WTC11 (cell line): ENCODE data around the gene SUSD1.

Source experiments
- ATF1 ChIP-seq: sonication (generic); formaldehyde crosslinking; IDR thresholded peaks from 2 replicates; pipeline ENCODE4 v1.8.1; 2023; ENCODE audit warnings: mild to moderate bottlenecking, moderate library complexity, missing genetic modification reagents
- FOXK1 ChIP-seq: sonication (generic); formaldehyde crosslinking; IDR thresholded peaks from 2 replicates; pipeline ENCODE4 v1.8.0; 2022; ENCODE audit warnings: mild to moderate bottlenecking, moderate library complexity, missing genetic modification reagents
- TP53 ChIP-seq: sonication (generic); formaldehyde crosslinking; IDR thresholded peaks from 2 replicates; pipeline ENCODE4 v1.8.1; 2023; ENCODE audit warnings: mild to moderate bottlenecking, missing genetic modification reagents
- ZNF317 ChIP-seq: sonication (generic); formaldehyde crosslinking; IDR thresholded peaks from 2 replicates; pipeline ENCODE4 v1.8.1; 2023; ENCODE audit warnings: low read depth, mild to moderate bottlenecking, moderate library complexity, missing genetic modification reagents, borderline replicate concordance
- TF ChIP-seq, protein P1 (sequence below): fragments of 200-600 bp; IDR thresholded peaks from 2 replicates; pipeline ENCODE4 v1.8.0; 2022; ENCODE audit warnings: antibody characterized with exemption
- TF ChIP-seq, protein P2 (sequence below): sonication (generic); formaldehyde crosslinking; conservative IDR thresholded peaks from 2 replicates; pipeline ENCODE4 v1.8.1; 2022; ENCODE audit warnings: mild to moderate bottlenecking, missing genetic modification reagents
- TF ChIP-seq, protein P3 (sequence below): sonication (generic); formaldehyde crosslinking; IDR thresholded peaks from 2 replicates; pipeline ENCODE4 v1.8.0; 2022; ENCODE audit warnings: mild to moderate bottlenecking, missing genetic modification reagents
- TF ChIP-seq, protein P4 (sequence below): sonication (generic); formaldehyde crosslinking; IDR thresholded peaks from 2 replicates; pipeline ENCODE4 v1.8.0; 2022; ENCODE audit warnings: mild to moderate bottlenecking, missing genetic modification reagents
- TF ChIP-seq, protein P5 (sequence below): sonication (generic); formaldehyde crosslinking; IDR thresholded peaks from 2 replicates; pipeline ENCODE4 v1.8.1; 2022; ENCODE audit warnings: mild to moderate bottlenecking, moderate library complexity, missing genetic modification reagents

DNA sequence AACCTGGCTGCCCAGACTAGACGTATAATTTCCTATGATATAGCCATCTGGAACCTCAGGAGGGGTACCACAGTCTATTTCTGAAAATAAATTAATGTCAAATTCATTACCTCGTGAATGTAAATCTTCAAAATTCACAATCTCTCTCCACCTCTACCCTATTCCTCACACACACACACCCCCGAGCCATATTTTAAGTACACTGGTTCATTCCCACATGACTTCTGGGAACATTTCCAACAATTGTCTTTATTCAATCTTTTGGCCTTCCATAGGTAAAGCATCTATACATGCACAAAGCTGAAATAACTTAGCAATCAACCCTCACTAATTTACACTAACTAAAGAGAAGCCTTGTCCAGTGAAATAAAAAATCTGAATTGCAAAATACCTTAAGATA is 32.7 kb downstream of the SUSD1 start:
- TF ChIP-seq ATF1 (CRISPR knock-in tag) (no peak), ZNF317 (no peak), TP53 (CRISPR knock-in tag) (no peak), FOXK1 (CRISPR knock-in tag) (no peak)
- TF ChIP-seq, protein P1, sequence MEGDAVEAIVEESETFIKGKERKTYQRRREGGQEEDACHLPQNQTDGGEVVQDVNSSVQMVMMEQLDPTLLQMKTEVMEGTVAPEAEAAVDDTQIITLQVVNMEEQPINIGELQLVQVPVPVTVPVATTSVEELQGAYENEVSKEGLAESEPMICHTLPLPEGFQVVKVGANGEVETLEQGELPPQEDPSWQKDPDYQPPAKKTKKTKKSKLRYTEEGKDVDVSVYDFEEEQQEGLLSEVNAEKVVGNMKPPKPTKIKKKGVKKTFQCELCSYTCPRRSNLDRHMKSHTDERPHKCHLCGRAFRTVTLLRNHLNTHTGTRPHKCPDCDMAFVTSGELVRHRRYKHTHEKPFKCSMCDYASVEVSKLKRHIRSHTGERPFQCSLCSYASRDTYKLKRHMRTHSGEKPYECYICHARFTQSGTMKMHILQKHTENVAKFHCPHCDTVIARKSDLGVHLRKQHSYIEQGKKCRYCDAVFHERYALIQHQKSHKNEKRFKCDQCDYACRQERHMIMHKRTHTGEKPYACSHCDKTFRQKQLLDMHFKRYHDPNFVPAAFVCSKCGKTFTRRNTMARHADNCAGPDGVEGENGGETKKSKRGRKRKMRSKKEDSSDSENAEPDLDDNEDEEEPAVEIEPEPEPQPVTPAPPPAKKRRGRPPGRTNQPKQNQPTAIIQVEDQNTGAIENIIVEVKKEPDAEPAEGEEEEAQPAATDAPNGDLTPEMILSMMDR: no peak
- TF ChIP-seq, protein P2, sequence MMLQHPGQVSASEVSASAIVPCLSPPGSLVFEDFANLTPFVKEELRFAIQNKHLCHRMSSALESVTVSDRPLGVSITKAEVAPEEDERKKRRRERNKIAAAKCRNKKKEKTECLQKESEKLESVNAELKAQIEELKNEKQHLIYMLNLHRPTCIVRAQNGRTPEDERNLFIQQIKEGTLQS (CRISPR knock-in tag): no peak
- TF ChIP-seq, protein P3, sequence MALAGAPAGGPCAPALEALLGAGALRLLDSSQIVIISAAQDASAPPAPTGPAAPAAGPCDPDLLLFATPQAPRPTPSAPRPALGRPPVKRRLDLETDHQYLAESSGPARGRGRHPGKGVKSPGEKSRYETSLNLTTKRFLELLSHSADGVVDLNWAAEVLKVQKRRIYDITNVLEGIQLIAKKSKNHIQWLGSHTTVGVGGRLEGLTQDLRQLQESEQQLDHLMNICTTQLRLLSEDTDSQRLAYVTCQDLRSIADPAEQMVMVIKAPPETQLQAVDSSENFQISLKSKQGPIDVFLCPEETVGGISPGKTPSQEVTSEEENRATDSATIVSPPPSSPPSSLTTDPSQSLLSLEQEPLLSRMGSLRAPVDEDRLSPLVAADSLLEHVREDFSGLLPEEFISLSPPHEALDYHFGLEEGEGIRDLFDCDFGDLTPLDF (CRISPR knock-in tag): no peak
- TF ChIP-seq, protein P4, sequence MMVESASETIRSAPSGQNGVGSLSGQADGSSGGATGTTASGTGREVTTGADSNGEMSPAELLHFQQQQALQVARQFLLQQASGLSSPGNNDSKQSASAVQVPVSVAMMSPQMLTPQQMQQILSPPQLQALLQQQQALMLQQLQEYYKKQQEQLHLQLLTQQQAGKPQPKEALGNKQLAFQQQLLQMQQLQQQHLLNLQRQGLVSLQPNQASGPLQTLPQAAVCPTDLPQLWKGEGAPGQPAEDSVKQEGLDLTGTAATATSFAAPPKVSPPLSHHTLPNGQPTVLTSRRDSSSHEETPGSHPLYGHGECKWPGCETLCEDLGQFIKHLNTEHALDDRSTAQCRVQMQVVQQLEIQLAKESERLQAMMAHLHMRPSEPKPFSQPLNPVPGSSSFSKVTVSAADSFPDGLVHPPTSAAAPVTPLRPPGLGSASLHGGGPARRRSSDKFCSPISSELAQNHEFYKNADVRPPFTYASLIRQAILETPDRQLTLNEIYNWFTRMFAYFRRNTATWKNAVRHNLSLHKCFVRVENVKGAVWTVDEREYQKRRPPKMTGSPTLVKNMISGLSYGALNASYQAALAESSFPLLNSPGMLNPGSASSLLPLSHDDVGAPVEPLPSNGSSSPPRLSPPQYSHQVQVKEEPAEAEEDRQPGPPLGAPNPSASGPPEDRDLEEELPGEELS (CRISPR knock-in tag): no peak
- TF ChIP-seq, protein P5, sequence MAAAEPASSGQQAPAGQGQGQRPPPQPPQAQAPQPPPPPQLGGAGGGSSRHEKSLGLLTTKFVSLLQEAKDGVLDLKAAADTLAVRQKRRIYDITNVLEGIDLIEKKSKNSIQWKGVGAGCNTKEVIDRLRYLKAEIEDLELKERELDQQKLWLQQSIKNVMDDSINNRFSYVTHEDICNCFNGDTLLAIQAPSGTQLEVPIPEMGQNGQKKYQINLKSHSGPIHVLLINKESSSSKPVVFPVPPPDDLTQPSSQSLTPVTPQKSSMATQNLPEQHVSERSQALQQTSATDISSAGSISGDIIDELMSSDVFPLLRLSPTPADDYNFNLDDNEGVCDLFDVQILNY: no peak
